ENCODE measurements around the gene PLXND1. TPM values are rescaled to one million over a fixed set of nuclear protein-coding genes. Genes with fewer than 3 reads are reported as not detected.
"Not testable (repeated sequence)": the region's sequence is repeated elsewhere in the genome, so short reads cannot be mapped to it uniquely, and the experiment has no call there.

The PLXND1 gene
- total RNA-seq, 1 experiment from 2014 or later, result 29.0 TPM

GRCh38 chr3:129528589-129529100 lies 77.8 kb downstream of the PLXND1 start, which contains the start of gene RHO:
RHO (plus strand) TSS chr3:129528639; CDS start chr3:129528734, 95 bp downstream.
- in situ Hi-C loops (cut with HindIII; ENCODE audit: low pct_unique_long_range_greater_than_20kb, low sequenced_read_pairs), result no loop called here
- no peak for DNase-seq (ENCODE audit: low read depth)

- in situ Hi-C loops (cut with HindIII; ENCODE audit: low pct_unique_long_range_greater_than_20kb, low sequenced_read_pairs), result no loop called here
- no peak for DNase-seq (ENCODE audit: low read depth)
Measured at GRCh38 chr3:129527262-129527661, 79.2 kb downstream of the PLXND1 start.

- no peak for DNase-seq (ENCODE audit: low read depth)
- in situ Hi-C loops (cut with HindIII; ENCODE audit: low pct_unique_long_range_greater_than_20kb, low sequenced_read_pairs), result no loop called here
Measured at GRCh38 chr3:129526121-129526900, 80.2 kb downstream of the PLXND1 start.

GRCh38 chr3:129525341-129525968 lies 81.0 kb downstream of the PLXND1 start:
- in situ Hi-C loops (cut with HindIII; ENCODE audit: low pct_unique_long_range_greater_than_20kb, low sequenced_read_pairs), result no loop called here
- DNase-seq (ENCODE audit: low read depth), result no peak

GRCh38 chr3:129524081-129524480 lies 82.4 kb downstream of the PLXND1 start:
- no peak for DNase-seq (ENCODE audit: low read depth)
- in situ Hi-C loops (cut with HindIII; ENCODE audit: low pct_unique_long_range_greater_than_20kb, low sequenced_read_pairs), result no loop called here

GRCh38 chr3:129522953-129523352 lies 83.5 kb downstream of the PLXND1 start:
- no peak for DNase-seq (ENCODE audit: low read depth)
- in situ Hi-C loops (cut with HindIII; ENCODE audit: low pct_unique_long_range_greater_than_20kb, low sequenced_read_pairs), result no loop called here

- no peak for DNase-seq (ENCODE audit: low read depth)
- in situ Hi-C loops (cut with HindIII; ENCODE audit: low pct_unique_long_range_greater_than_20kb, low sequenced_read_pairs), result no loop called here
Measured at GRCh38 chr3:129521611-129522010, 84.9 kb downstream of the PLXND1 start.

- no peak for DNase-seq (ENCODE audit: low read depth)
- in situ Hi-C loops (cut with HindIII; ENCODE audit: low pct_unique_long_range_greater_than_20kb, low sequenced_read_pairs), result no loop called here
Measured at GRCh38 chr3:129520960-129521359, 85.5 kb downstream of the PLXND1 start.

- DNase-seq (ENCODE audit: low read depth), result no peak
- in situ Hi-C loops (cut with HindIII; ENCODE audit: low pct_unique_long_range_greater_than_20kb, low sequenced_read_pairs), result no loop called here
Measured at GRCh38 chr3:129519896-129520715, 86.4 kb downstream of the PLXND1 start.

GRCh38 chr3:129519449-129519848 lies 87.0 kb downstream of the PLXND1 start:
- in situ Hi-C loops (cut with HindIII; ENCODE audit: low pct_unique_long_range_greater_than_20kb, low sequenced_read_pairs), result no loop called here
- DNase-seq (ENCODE audit: low read depth), result no peak

GRCh38 chr3:129518581-129518980 lies 87.9 kb downstream of the PLXND1 start:
- in situ Hi-C loops (cut with HindIII; ENCODE audit: low pct_unique_long_range_greater_than_20kb, low sequenced_read_pairs), result no loop called here
- no peak for DNase-seq (ENCODE audit: low read depth)

GRCh38 chr3:129518038-129518561 lies 88.4 kb downstream of the PLXND1 start:
- no peak for DNase-seq (ENCODE audit: low read depth)
- in situ Hi-C loops (cut with HindIII; ENCODE audit: low pct_unique_long_range_greater_than_20kb, low sequenced_read_pairs), result no loop called here

GRCh38 chr3:129517516-129517915 lies 89.0 kb downstream of the PLXND1 start:
- no peak for DNase-seq (ENCODE audit: low read depth)
- in situ Hi-C loops (cut with HindIII; ENCODE audit: low pct_unique_long_range_greater_than_20kb, low sequenced_read_pairs), result no loop called here

- in situ Hi-C loops (cut with HindIII; ENCODE audit: low pct_unique_long_range_greater_than_20kb, low sequenced_read_pairs); DNase-seq (ENCODE audit: low read depth): not testable (repeated sequence)
Measured at GRCh38 chr3:129515821-129516432, 90.5 kb downstream of the PLXND1 start.

GRCh38 chr3:129515108-129515820 lies 91.2 kb downstream of the PLXND1 start:
- DNase-seq (ENCODE audit: low read depth); in situ Hi-C loops (cut with HindIII; ENCODE audit: low pct_unique_long_range_greater_than_20kb, low sequenced_read_pairs): not testable (repeated sequence)

GRCh38 chr3:129514563-129514962 lies 91.9 kb downstream of the PLXND1 start:
- DNase-seq (ENCODE audit: low read depth), result no peak
- in situ Hi-C loops (cut with HindIII; ENCODE audit: low pct_unique_long_range_greater_than_20kb, low sequenced_read_pairs), result no loop called here

GRCh38 chr3:129514110-129514509 lies 92.4 kb downstream of the PLXND1 start:
- no peak for DNase-seq (ENCODE audit: low read depth)
- in situ Hi-C loops (cut with HindIII; ENCODE audit: low pct_unique_long_range_greater_than_20kb, low sequenced_read_pairs), result no loop called here
